Retinal pigment epithelial cell (primary cell): ENCODE results near the gene ASF1A.

Experiments used
- DNase-seq: peaks from one replicate; pipeline ENCODE4 v3.0.0-alpha.2; 2010; ENCODE audit warnings: low read depth
- H3K4me3 ChIP-seq: 2 replicates; pipeline ENCODE4 v1.5.1; 2011; ENCODE audit warnings: mild to moderate bottlenecking, low read length, control low read depth, moderate library complexity
- TF ChIP-seq, protein P1 (sequence below): conservative IDR thresholded peaks from 2 replicates; pipeline ENCODE4 v1.5.1; 2011; ENCODE audit warnings: low read depth, low read length, control low read depth, inconsistent platforms

ASF1A gene

DNA sequence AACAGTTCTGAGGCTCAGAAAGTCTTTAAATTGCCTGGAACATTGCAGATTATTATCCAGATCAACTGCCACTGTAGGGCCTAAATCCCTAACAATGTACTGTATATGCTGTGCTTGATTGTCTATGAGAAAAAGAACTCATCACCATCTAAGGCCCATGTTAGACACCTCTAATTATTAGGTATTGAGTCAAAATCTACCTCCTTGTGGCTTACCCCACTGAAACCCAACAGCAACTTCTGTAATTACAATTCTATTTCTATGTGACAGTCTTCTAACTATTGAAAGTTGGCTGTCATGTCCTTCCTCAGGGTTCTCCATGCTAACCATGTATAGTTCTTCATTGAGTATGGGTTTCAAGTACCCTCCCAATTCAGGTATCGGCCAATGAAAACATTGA is 27.1 kb downstream of the ASF1A start:
- no peak overlapping the region for H3K4me3 ChIP-seq

DNA sequence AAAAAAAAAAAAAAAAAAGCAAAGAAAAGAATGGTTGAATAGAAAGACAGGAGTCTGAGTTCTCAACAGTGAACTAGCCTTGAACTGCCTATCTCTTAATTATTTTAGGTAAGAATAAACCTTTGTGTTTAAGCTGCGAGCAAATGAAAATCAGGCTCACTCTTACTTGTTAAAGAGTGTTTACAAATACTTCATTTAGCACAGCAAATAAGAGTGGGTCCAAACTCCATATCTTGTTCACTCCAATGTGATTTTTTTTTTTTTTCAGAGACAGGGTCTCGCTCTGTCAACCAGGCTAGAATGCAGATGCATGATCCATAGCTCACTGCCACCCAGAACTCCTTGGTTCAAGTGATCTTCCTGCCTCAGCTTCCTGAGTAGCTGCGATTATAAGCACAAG is 29.1 kb downstream of the ASF1A start:
- no peak for DNase-seq
- H3K4me3 ChIP-seq: no peak overlapping the region
- TF ChIP-seq, protein P1, sequence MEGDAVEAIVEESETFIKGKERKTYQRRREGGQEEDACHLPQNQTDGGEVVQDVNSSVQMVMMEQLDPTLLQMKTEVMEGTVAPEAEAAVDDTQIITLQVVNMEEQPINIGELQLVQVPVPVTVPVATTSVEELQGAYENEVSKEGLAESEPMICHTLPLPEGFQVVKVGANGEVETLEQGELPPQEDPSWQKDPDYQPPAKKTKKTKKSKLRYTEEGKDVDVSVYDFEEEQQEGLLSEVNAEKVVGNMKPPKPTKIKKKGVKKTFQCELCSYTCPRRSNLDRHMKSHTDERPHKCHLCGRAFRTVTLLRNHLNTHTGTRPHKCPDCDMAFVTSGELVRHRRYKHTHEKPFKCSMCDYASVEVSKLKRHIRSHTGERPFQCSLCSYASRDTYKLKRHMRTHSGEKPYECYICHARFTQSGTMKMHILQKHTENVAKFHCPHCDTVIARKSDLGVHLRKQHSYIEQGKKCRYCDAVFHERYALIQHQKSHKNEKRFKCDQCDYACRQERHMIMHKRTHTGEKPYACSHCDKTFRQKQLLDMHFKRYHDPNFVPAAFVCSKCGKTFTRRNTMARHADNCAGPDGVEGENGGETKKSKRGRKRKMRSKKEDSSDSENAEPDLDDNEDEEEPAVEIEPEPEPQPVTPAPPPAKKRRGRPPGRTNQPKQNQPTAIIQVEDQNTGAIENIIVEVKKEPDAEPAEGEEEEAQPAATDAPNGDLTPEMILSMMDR: no peak

More for the DNA sequence above, 27.1 kb downstream of the ASF1A start:
- TF ChIP-seq, protein P1: no peak
- no peak for DNase-seq

DNA sequence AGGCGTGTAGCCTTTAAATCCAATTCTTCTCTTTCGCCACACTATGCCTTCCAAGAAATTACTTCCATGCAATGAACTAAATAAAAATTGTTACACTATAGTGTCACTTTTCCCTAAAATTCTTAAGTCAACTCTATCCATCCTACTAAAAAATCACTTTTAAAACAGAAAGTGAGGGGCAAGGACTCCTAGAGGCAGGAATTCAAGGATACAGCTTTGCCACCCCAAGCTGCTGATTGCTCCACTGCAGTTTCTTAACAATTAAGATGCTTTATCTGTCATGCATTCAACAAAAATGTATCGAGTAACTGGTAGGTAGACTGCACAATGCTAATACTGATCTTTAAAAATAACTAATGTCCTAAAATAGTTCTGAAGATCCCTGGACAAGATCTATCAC is 36.7 kb downstream of the ASF1A start:
- no peak overlapping the region for H3K4me3 ChIP-seq
- TF ChIP-seq, protein P1: no peak
- DNase-seq: no peak

DNA sequence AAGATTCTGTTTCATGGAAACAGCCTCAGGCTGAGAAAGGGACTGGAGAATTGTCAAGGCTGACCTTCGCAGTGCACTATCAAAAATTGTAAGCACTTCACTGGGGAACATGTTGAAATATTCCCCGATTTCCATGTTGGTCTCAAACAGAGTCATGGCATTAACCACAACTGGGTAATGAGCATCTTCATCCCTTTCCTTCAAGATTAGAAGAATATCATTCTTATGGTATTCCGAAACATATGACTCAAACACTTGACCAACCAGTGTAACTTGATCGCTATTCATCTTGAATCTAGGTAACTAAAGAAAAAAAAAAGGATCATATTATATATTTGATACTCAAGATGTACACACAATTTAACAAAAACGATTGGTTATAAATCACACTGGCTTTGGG is 37.5 kb downstream of the ASF1A start:
- no peak overlapping the region for H3K4me3 ChIP-seq
- no peak for DNase-seq
- TF ChIP-seq, protein P1: no peak

DNA sequence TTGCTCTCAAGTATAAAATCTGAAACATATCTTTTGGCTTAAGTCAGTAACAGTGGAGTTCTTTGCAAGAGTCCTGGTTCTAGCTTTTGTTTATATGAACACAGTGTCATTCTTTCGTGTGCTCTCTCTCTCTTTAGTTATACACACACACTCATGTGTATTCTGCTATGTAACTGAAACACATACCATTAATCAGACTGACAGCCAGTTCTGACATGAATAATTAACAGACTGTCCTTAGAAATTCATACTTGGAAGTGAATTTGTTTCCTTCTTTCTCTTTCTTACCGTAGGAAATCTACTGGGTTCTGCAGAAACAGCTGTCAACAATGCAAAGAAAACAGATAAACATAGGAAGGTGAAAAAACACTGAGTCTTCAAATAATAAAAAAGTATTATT is 38.5 kb downstream of the ASF1A start:
- no peak overlapping the region for H3K4me3 ChIP-seq
- DNase-seq: no peak
- TF ChIP-seq, protein P1: no peak

DNA sequence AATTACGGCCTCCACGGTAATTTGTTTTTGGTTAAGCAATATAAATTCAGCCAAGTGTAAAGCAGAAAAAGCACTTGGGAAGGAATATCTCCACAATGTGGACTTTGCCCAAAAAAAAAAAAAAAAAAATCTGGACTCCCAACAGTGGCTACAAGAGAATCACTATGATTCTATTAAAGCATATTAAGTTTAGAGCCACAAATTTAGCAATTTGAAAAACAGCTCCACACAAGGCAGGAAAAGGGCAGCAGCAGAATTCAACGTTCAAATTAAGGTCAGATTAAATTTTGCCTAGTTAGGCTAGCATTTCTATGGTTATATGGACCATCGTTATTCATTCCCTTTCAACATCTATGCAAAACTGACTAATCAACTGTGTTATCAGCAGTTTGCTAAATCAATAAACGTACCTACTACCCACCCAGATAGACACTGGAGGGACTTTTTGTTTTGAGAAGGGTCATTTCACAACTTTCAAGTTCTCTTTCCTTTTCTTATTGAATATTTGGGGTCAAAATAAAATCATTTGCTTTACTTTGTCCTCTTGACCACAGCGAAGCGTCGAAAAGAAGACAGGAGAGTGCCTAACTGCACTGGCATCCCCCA is 40.0 kb downstream of the ASF1A start:
- H3K4me3 ChIP-seq: peak overlapping the region; percentile 92
- TF ChIP-seq, protein P1: no peak
- no peak for DNase-seq

DNA sequence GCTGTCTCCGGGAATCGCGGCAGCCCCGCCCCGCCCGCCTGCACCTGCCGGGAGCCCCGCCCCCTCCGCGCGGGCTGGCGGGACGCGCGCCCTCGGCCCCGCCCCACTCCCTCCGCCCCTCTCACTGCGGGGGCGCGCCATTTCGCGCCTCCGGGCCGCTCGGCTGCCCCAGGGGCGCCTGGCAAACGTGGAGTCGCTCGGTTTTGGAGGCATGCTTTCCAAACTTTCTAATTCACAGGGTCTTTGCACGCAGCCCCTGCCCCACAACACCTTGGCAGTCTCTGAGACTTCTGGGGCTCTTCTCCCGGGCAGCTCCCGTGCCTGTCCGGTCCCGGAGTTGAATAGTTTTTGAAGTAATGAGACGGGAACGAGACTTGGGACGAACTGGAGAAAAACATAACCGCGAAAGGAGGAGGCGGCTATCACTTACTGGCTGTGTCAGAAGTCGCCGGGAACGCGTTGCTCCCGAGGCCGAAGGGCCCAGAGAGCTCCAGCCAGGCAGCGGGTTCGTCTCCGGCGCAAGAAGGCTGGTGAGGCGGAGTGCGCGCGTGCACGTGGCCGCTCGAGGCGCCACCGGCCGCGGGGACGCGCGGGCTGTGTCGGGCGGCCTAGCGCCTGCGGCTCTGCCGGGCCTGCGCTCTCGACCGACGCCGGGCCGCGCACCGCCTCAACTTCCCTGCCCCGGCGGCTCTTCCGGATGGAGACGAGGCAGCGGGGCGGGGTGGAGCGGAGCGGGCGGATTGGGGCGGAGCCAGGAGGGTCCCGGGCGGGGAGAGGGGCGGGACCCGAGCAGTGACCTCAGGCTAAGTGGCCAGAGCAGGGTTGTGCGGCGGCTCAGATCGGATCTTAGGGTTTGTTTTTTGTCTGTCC is 40.7 kb downstream of the ASF1A start, which contains the start of gene MCM9:
Gene MCM9 (minus strand): TSS at position 699 of the 870 bp plus-strand sequence. CDS start 3,436 bp downstream, outside the sequence.
- peak within 1 kb of the TSS; percentile 92 for H3K4me3 ChIP-seq
- TF ChIP-seq, protein P1: no peak
- DNase-seq: peak; percentile 51
